Right hindlimb (tissue), 1 donor: ENCODE measurements around the gene RAX.

Experiments
- DNase-seq: peaks from one replicate; pipeline ENCODE4 v3.0.0-alpha.2; 2018

The RAX gene

DNA sequence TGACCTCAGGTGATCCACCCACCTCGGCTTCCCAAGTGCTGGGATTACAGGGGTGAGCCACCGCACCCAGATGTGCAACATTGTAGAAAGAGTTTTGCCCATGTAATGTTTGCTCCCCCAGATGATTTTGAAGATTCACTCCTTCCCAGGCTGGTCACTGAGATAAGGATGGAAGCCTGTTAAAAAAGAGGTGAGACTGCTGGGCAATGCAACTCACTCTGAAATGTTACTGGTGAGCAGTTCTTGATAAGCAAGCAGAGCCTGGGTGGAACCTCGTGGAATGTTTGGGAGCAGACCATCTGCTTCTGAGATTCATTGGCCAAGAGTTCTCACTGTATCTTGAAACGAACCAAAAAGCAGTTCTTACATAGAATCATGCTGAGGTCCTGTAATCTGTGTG is 33.6 kb downstream of the RAX start:
- DNase-seq = no peak

- DNase-seq = no peak
Observed at GRCh38 chr18:59238385-59238784, 34.9 kb downstream of the RAX start.

- no peak for DNase-seq
Observed at GRCh38 chr18:59233017-59233410, 40.2 kb downstream of the RAX start.

DNA sequence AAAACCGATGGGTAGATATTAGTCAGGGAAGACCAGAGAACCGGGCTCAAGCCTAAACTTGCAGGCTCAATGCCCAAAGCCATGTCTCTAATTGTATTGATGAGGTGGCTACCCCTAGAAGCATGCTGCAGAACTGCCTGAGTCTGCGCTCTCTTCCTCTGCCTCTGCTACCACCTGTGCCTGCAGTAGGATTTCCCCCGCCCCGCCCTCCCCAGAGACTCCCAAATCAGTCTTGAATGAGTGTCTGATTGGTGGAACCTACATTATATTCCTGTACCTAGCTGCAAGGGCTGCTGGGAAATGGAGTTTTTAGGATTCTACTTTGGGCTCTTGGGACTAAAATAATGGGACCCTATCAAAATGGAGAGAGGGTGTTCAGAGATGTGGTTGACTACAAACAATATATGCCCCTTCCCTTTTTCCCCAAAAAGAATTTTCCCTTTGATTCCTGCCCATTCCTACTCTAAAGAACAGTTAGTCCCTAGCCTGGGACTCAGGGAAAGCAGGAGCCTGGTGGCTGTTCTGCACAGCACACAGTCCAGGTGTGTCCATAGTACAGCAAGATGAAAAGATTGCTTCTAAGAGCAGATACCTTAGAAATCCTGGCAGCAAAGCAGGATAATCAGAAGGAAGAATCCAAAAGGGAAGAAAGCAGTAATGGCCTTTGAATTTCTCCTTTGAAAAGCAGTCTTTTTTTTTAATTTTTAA is 40.8 kb downstream of the RAX start:
- no peak for DNase-seq

DNA sequence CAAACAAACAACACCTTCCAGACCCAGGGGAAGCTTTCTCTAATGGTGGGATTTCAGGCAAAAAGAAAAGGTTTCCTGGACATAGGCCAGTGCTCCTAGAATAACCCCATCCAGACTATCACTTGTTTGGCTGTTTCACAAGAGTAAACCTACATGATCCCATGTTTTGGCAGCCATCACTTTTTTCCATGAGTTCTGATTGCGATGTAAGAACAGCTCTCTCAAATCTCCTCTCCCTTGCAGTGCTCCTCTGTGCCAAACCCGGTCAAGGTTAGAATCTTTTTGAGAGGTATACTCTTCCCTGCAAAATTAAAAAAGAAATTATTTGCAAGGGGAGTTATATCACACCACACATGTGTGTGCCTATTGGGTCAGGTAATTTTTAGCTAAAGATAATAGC is 41.4 kb downstream of the RAX start:
- no peak for DNase-seq

- DNase-seq = no peak
Observed at GRCh38 chr18:59231114-59231513, 42.1 kb downstream of the RAX start.

- no peak for DNase-seq
Observed at GRCh38 chr18:59229701-59230443, 43.4 kb downstream of the RAX start.

GRCh38 chr18:59229191-59229590 is 44.1 kb downstream of the RAX start:
- DNase-seq = no peak

DNA sequence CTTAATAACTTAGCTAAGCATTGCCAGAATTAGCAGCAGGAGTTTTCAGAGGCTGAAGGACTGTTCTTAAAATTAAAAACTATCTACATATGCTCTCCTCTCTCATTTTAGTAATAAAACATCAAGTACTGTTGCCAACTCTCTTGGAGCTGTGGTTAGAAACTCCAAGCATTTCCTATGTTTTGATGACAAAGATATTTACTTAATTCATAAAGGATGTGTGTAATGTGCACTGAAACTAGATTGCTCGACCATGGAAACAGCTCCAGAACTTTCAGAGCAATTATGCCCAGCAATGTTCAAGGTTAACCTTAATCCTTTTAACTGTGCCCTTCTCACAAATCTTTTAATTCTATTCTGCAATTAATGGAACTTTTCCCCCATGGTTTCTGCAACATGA is 44.9 kb downstream of the RAX start:
- no peak for DNase-seq

DNA sequence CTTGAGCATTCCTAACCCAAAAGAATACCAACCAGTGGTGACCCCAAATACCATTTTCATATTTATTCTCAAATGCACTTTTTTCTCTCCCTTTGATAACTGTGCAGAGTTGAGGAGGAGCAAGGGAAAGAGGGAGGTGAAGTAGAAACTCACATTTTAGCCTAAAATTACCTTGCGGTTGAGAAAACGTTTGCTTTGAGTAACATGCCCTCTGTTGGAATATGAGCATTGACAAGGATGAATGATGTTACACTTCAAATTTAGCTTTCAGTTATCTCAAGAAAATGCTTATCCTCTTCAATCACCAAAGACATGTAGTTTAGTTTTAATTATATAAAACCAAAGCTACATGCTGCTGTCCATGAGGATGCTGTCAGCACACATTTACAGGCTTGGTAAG is 50.9 kb downstream of the RAX start:
- DNase-seq = no peak

DNA sequence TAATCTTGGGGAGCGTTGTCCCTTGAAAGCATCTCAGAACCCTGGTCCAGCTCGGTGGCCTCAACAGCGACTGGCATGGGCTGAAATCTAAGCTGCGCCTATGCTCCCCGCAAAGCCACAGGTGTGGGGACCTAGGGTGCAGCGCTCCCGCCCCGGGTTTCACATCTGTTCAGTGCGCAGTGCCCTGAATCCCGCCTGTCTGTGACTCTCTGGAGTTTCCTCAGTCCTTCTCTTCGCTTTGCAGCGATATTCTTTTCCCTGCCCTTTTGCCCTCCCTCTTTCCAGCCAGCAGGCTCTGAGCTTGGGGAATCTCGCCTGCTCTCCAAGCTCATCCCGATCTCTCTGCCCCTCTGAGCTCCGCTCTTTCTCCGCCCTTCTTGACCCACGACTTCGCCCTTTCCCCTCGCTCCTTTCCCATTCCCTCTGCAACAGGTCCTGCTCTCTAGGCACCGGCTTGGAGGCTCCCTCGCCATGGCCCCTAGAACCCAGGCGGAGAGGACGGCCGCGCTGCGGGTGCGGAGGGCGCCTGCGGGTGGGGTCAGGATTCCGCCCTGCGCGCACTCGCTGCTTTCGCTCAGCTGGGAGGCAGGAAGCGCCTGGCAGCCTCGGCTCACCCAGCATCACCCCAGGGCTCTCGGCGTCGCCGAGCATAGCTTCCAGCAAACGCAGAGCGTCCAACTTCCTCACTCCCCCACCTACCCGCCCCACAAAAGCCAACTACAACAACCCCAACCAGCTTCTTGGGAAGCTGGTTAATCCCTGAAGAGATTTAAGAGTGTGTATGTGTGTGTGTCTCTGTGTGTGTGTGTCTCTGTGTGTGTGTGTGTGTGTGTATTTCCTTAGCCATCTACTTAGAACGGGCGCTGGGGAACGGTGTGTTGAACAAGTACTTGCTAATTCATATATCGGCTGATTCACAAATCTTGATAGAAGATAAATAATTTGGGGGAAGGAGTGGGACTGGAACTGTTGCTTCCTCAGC is 52.2 kb downstream of the RAX start:
- DNase-seq = no peak

- no peak for DNase-seq
Observed at GRCh38 chr18:59220164-59220783, 53.0 kb downstream of the RAX start.

- DNase-seq = no peak
Observed at GRCh38 chr18:59219672-59220163, 53.5 kb downstream of the RAX start, which contains the start of gene GRP. Gene GRP, plus strand, starts transcription at chr18:59220158. Its CDS starts 108 bp downstream, at chr18:59220266.

GRCh38 chr18:59218018-59218417 is 55.2 kb downstream of the RAX start:
- DNase-seq = no peak
